GM23338 (cell line): ENCODE results near the gene JOSD2. TPM values are rescaled to one million over a fixed set of nuclear protein-coding genes. Genes with fewer than 3 reads are reported as not detected.

ENCODE experiments used
- ATAC-seq: fragments of 200-7000 bp; cut with Tn5 transposase; 3 replicates; pipeline ENCODE4 v1.9.1; 2020
- DNase-seq: peaks from one replicate; pipeline ENCODE4 v3.0.0-alpha.2; 2015; ENCODE audit warnings: low spot score
- H2AFZ ChIP-seq: fragments of 200-600 bp; sonication (generic); 2 replicates; pipeline ENCODE4 v1.8.0; 2016; ENCODE audit warnings: antibody characterized with exemption, mild to moderate bottlenecking, moderate library complexity
- H3F3A ChIP-seq: fragments of 200-600 bp; sonication (generic); replicated peaks from 2 replicates; pipeline ENCODE4 v1.8.0; 2017; ENCODE audit warnings: antibody characterized with exemption, mixed run types, low read depth
- H3K27ac ChIP-seq: fragments of 200-600 bp; sonication (generic); 2 replicates; pipeline ENCODE4 v1.6.1; 2016; ENCODE audit warnings: low read depth
- H3K27me3 ChIP-seq: fragments of 200-600 bp; sonication (generic); 2 replicates; pipeline ENCODE4 v1.8.0; 2016; ENCODE audit warnings: mild to moderate bottlenecking, mixed run types, moderate library complexity; ENCODE audit not compliant: insufficient read depth
- H3K36me3 ChIP-seq: fragments of 200-600 bp; sonication (generic); 2 replicates; pipeline ENCODE4 v1.8.0; 2016; ENCODE audit warnings: mild to moderate bottlenecking; ENCODE audit not compliant: insufficient read depth
- H3K4me1 ChIP-seq: fragments of 200-600 bp; sonication (generic); 2 replicates; pipeline ENCODE4 v1.8.0; 2016; ENCODE audit warnings: mild to moderate bottlenecking, moderate library complexity; ENCODE audit not compliant: insufficient read depth
- H3K4me2 ChIP-seq: fragments of 200-600 bp; sonication (generic); 2 replicates; pipeline ENCODE4 v1.7.1; 2017; ENCODE audit warnings: mixed run types
- H3K4me3 ChIP-seq: fragments of 200-600 bp; sonication (generic); 2 replicates; pipeline ENCODE4 v1.6.1; 2016; ENCODE audit warnings: mixed run types
- H3K79me2 ChIP-seq: fragments of 200-600 bp; sonication (generic); replicated peaks from 2 replicates; pipeline ENCODE4 v1.8.0; 2017; ENCODE audit warnings: mild to moderate bottlenecking; ENCODE audit not compliant: insufficient read depth
- H3K9me2 ChIP-seq: fragments of 200-600 bp; sonication (generic); 2 replicates; pipeline ENCODE4 v1.8.0; 2017; ENCODE audit not compliant: insufficient read depth
- H4K20me1 ChIP-seq: fragments of 200-600 bp; sonication (generic); replicated peaks from 2 replicates; pipeline ENCODE4 v1.8.0; 2017; ENCODE audit warnings: mild to moderate bottlenecking; ENCODE audit not compliant: insufficient read depth
- H3K27ac Mint-ChIP-seq: 2 replicates; pipeline ENCODE4 v1.8.0; 2020; ENCODE audit warnings: inconsistent platforms, mild to moderate bottlenecking, moderate library complexity, mixed read lengths
- H3K27me3 Mint-ChIP-seq: 3 replicates; pipeline ENCODE4 v1.8.0; 2022; ENCODE audit warnings: low read depth, mild to moderate bottlenecking, moderate library complexity, mixed read lengths, inconsistent platforms; ENCODE audit not compliant: insufficient read depth, poor library complexity
- H3K36me3 Mint-ChIP-seq: 3 replicates; pipeline ENCODE4 v1.8.0; 2021; ENCODE audit warnings: low read depth, mild to moderate bottlenecking, inconsistent platforms, moderate library complexity, mixed read lengths
- H3K4me1 Mint-ChIP-seq: 3 replicates; pipeline ENCODE4 v1.8.0; 2020; ENCODE audit warnings: mild to moderate bottlenecking, inconsistent platforms, mixed read lengths
- H3K4me3 Mint-ChIP-seq: 3 replicates; pipeline ENCODE4 v1.8.0; 2021; ENCODE audit warnings: moderate library complexity, mild to moderate bottlenecking, inconsistent platforms, mixed read lengths
- H3K9me3 Mint-ChIP-seq: 3 replicates; pipeline ENCODE4 v1.8.0; 2020; ENCODE audit warnings: moderate library complexity, mild to moderate bottlenecking, inconsistent platforms, mixed read lengths
- CREB1 ChIP-seq: fragments of 250-450 bp; sonication (Bioruptor Pico); IDR thresholded peaks from 2 replicates; pipeline ENCODE4 v1.5.0; 2020; ENCODE audit warnings: low read depth, mild to moderate bottlenecking, moderate library complexity
- EZH2 ChIP-seq: fragments of 200-600 bp; sonication (generic); IDR thresholded peaks from one replicate; pipeline ENCODE4 v1.8.0; 2017; ENCODE audit warnings: antibody characterized with exemption, mild to moderate bottlenecking, low read depth; ENCODE audit not compliant: unreplicated experiment
- EZH2phosphoT487 ChIP-seq: fragments of 200-600 bp; sonication (generic); IDR thresholded peaks from one replicate; pipeline ENCODE4 v1.8.1; 2018; ENCODE audit warnings: antibody characterized with exemption; ENCODE audit not compliant: unreplicated experiment
- JUNB ChIP-seq: IDR thresholded peaks from one replicate; pipeline ENCODE4 v1.6.1; 2016; ENCODE audit warnings: antibody characterized with exemption; ENCODE audit not compliant: unreplicated experiment
- NANOG ChIP-seq: IDR thresholded peaks from 2 replicates; pipeline ENCODE4 v1.6.1; 2016; ENCODE audit warnings: antibody characterized with exemption, borderline replicate concordance
- STAT1 ChIP-seq: IDR thresholded peaks from one replicate; pipeline ENCODE4 v1.6.1; 2016; ENCODE audit warnings: antibody characterized with exemption; ENCODE audit not compliant: unreplicated experiment
- ZNF114 ChIP-seq: fragments of 250-450 bp; sonication (Bioruptor Pico); IDR thresholded peaks from 2 replicates; pipeline ENCODE4 v1.5.0; 2020; ENCODE audit warnings: mild to moderate bottlenecking, moderate library complexity
- polyA plus RNA-seq: library from polyadenylated mRNA; unstranded; fragments of >200 nt; fragmentation: Nextera tagmentation; extraction: Ambion mirVana; gene quantifications from 2 replicates; pipeline ENCODE4 v1.2.1, GENCODE V29; 2016
- total RNA-seq: library from RNA; depleted of rRNA; stranded (reverse); fragments of >200 nt; shearing (Covaris generic); gene quantifications from 2 replicates; pipeline ENCODE4 v1.2.3, GENCODE V29; 2014
- TF ChIP-seq, protein P1 (sequence below): fragments of 250-450 bp; sonication (Bioruptor Pico); IDR thresholded peaks from 2 replicates; pipeline ENCODE4 v1.5.0; 2020; ENCODE audit warnings: mild to moderate bottlenecking, moderate library complexity
- TF ChIP-seq, protein P2 (sequence below): IDR thresholded peaks from one replicate; pipeline ENCODE4 v1.6.1; 2018; ENCODE audit warnings: antibody characterized with exemption; ENCODE audit not compliant: unreplicated experiment
- TF ChIP-seq, protein P3 (sequence below), 2 experiments: fragments of 200-600 bp in 1 of 2; sonication (generic) in 1 of 2; conservative IDR thresholded peaks; 2 replicates each; pipeline versions ENCODE4 v1.5.1 to v1.6.1; 2016 to 2017; ENCODE audit warnings: antibody characterized with exemption in 2 of 2, low read depth in 2 of 2, mild to moderate bottlenecking in 2 of 2, moderate library complexity in 1 of 2

JOSD2 gene
- total and polyA plus RNA-seq, 2 experiments from 2014 or later: 3.3 to 5.8 TPM

DNA sequence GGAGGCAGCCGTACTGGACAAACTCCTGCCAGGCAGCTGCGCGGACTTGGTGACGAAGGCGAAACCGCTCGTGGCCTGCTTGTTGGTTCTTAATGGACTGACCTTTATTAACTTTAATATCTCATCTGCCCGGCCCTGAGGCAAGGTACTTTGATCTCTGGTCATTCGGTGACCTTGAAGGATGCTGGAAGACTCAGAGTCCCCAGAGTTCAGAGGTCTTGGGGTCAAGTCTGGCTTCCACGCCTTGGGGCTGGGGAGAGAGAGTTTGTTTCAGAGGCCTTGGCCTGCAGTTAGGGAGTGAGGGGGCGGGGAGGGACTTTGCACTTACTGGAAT lies 44.3 kb downstream of the JOSD2 start (continued):
- TF ChIP-seq, protein P1, sequence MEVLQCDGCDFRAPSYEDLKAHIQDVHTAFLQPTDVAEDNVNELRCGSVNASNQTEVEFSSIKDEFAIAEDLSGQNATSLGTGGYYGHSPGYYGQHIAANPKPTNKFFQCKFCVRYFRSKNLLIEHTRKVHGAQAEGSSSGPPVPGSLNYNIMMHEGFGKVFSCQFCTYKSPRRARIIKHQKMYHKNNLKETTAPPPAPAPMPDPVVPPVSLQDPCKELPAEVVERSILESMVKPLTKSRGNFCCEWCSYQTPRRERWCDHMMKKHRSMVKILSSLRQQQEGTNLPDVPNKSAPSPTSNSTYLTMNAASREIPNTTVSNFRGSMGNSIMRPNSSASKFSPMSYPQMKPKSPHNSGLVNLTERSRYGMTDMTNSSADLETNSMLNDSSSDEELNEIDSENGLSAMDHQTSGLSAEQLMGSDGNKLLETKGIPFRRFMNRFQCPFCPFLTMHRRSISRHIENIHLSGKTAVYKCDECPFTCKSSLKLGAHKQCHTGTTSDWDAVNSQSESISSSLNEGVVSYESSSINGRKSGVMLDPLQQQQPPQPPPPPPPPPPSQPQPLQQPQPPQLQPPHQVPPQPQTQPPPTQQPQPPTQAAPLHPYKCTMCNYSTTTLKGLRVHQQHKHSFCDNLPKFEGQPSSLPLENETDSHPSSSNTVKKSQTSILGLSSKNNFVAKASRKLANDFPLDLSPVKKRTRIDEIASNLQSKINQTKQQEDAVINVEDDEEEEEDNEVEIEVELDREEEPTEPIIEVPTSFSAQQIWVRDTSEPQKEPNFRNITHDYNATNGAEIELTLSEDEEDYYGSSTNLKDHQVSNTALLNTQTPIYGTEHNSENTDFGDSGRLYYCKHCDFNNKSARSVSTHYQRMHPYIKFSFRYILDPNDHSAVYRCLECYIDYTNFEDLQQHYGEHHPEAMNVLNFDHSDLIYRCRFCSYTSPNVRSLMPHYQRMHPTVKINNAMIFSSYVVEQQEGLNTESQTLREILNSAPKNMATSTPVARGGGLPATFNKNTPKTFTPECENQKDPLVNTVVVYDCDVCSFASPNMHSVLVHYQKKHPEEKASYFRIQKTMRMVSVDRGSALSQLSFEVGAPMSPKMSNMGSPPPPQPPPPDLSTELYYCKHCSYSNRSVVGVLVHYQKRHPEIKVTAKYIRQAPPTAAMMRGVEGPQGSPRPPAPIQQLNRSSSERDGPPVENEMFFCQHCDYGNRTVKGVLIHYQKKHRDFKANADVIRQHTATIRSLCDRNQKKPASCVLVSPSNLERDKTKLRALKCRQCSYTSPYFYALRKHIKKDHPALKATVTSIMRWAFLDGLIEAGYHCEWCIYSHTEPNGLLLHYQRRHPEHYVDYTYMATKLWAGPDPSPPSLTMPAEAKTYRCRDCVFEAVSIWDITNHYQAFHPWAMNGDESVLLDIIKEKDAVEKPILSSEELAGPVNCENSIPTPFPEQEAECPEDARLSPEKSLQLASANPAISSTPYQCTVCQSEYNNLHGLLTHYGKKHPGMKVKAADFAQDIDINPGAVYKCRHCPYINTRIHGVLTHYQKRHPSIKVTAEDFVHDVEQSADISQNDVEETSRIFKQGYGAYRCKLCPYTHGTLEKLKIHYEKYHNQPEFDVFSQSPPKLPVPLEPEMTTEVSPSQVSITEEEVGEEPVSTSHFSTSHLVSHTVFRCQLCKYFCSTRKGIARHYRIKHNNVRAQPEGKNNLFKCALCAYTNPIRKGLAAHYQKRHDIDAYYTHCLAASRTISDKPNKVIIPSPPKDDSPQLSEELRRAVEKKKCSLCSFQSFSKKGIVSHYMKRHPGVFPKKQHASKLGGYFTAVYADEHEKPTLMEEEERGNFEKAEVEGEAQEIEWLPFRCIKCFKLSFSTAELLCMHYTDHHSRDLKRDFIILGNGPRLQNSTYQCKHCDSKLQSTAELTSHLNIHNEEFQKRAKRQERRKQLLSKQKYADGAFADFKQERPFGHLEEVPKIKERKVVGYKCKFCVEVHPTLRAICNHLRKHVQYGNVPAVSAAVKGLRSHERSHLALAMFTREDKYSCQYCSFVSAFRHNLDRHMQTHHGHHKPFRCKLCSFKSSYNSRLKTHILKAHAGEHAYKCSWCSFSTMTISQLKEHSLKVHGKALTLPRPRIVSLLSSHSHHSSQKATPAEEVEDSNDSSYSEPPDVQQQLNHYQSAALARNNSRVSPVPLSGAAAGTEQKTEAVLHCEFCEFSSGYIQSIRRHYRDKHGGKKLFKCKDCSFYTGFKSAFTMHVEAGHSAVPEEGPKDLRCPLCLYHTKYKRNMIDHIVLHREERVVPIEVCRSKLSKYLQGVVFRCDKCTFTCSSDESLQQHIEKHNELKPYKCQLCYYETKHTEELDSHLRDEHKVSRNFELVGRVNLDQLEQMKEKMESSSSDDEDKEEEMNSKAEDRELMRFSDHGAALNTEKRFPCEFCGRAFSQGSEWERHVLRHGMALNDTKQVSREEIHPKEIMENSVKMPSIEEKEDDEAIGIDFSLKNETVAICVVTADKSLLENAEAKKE (CRISPR knock-in tag): no peak
- TF ChIP-seq NANOG: no peak
- TF ChIP-seq EZH2phosphoT487: no peak
- no peak for TF ChIP-seq EZH2
- TF ChIP-seq CREB1 (CRISPR knock-in tag): no peak
- no peak for TF ChIP-seq JUNB
- TF ChIP-seq ZNF114 (CRISPR knock-in tag): no peak

DNA sequence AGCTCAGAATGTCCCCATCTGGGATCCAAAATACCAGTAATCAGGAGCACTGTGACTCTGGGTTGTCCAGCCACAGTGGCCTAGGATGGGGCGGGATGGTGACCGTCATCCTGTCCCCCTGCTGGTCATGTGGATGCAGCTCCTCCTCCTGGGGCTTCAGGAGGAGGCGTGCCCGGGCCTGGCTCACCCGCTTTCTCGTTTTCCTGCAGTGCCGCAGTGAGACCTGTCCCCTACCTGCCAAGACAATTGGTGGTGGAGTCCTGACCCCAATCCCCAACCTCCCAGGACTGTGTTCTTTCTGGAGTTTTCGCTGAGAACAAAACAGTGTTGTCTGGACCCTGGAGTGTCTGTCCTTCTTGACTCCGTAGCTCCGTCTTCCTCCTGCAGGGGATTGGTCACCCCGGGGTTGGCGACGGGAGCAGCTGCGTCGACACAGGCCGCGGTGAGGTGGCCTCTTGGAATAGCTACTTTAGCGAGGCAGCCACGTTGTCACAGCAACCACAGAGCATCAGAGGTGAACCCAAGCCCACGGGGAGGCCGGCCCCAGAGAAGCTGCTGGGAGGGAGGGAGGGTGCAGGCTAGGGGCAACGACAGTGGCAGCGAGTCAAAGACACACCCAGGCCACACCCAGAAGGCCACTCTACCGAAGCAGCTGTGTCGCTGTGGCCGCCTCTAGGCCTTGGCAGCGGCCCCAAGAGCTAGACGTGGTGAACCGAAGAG lies 44.8 kb downstream of the JOSD2 start:
- DNase-seq (peak; percentile 88), ATAC-seq (peak; percentile 56)
- Histone ChIP-seq H3K4me3 (peak overlapping the region; percentile 9; the same call in 1 of the 2 replicates), H3K4me1 (0 out of 2 replicates have a peak, but pooled peaks cover 3% of the 10 kb centered on the region), H2AFZ (no peak overlapping the region), H3K27me3 (no peaks in the 10 kb centered on the region), H3K4me2 (peak overlapping the region; percentile 52; the same call in 1 of the 2 replicates), H3K36me3 (no peaks in the 10 kb centered on the region), H3F3A (no peaks in the 10 kb centered on the region), H3K27ac (no peak overlapping the region), H3K79me2 (no peaks in the 10 kb centered on the region), H4K20me1 (no peaks in the 10 kb centered on the region), H3K9me2 (no peaks in the 10 kb centered on the region)
- Mint-ChIP-seq H3K4me3 (no peak overlapping the region), H3K9me3 (peaks cover 97% of the 10 kb centered on the region), H3K27me3 (peaks cover 10% of the 10 kb centered on the region), H3K27ac (no peak overlapping the region), H3K36me3 (peaks cover 42% of the 10 kb centered on the region), H3K4me1 (no peaks in the 10 kb centered on the region)
- TF ChIP-seq STAT1 (no peak), JUNB (no peak), ZNF114 (CRISPR knock-in tag) (no peak)
- TF ChIP-seq, protein P2, sequence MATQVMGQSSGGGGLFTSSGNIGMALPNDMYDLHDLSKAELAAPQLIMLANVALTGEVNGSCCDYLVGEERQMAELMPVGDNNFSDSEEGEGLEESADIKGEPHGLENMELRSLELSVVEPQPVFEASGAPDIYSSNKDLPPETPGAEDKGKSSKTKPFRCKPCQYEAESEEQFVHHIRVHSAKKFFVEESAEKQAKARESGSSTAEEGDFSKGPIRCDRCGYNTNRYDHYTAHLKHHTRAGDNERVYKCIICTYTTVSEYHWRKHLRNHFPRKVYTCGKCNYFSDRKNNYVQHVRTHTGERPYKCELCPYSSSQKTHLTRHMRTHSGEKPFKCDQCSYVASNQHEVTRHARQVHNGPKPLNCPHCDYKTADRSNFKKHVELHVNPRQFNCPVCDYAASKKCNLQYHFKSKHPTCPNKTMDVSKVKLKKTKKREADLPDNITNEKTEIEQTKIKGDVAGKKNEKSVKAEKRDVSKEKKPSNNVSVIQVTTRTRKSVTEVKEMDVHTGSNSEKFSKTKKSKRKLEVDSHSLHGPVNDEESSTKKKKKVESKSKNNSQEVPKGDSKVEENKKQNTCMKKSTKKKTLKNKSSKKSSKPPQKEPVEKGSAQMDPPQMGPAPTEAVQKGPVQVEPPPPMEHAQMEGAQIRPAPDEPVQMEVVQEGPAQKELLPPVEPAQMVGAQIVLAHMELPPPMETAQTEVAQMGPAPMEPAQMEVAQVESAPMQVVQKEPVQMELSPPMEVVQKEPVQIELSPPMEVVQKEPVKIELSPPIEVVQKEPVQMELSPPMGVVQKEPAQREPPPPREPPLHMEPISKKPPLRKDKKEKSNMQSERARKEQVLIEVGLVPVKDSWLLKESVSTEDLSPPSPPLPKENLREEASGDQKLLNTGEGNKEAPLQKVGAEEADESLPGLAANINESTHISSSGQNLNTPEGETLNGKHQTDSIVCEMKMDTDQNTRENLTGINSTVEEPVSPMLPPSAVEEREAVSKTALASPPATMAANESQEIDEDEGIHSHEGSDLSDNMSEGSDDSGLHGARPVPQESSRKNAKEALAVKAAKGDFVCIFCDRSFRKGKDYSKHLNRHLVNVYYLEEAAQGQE: no peak
- TF ChIP-seq, protein P3, sequence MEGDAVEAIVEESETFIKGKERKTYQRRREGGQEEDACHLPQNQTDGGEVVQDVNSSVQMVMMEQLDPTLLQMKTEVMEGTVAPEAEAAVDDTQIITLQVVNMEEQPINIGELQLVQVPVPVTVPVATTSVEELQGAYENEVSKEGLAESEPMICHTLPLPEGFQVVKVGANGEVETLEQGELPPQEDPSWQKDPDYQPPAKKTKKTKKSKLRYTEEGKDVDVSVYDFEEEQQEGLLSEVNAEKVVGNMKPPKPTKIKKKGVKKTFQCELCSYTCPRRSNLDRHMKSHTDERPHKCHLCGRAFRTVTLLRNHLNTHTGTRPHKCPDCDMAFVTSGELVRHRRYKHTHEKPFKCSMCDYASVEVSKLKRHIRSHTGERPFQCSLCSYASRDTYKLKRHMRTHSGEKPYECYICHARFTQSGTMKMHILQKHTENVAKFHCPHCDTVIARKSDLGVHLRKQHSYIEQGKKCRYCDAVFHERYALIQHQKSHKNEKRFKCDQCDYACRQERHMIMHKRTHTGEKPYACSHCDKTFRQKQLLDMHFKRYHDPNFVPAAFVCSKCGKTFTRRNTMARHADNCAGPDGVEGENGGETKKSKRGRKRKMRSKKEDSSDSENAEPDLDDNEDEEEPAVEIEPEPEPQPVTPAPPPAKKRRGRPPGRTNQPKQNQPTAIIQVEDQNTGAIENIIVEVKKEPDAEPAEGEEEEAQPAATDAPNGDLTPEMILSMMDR (conservative IDR thresholded peaks at IDR 0.05; ENCODE audit: low read depth in 2 of 2): peak; percentile 62 to 71
